Measurements from ENCODE around the gene SOD2.

The SOD2 gene

GRCh38 chr6:159654483-159655098 lies 38.5 kb downstream of the SOD2 start:
- no peak overlapping the region for H3K9ac ChIP-seq (ENCODE audit: insufficient read length, low read depth)
- H3K36me3 ChIP-seq (ENCODE audit: insufficient read depth, insufficient read length, low read length) = no peaks in the 10 kb centered on the region
- no peaks in the 10 kb centered on the region for H3K9me3 ChIP-seq (ENCODE audit: insufficient read depth, low read length)
- peak; percentile 40 for DNase-seq (ENCODE audit: low read depth, low spot score)
- TF ChIP-seq ZNF274 (IDR thresholded peaks at IDR 0.05; ENCODE audit: low read depth, low read length) = no peak
- no peak for TF ChIP-seq YY1 (IDR thresholded peaks at IDR 0.05; ENCODE audit: insufficient read depth, insufficient read length)
- H3K4me3 ChIP-seq (ENCODE audit: insufficient read length, low read depth) = no peak overlapping the region
- H3K27me3 ChIP-seq (ENCODE audit: insufficient read depth, insufficient read length) = no peaks in the 10 kb centered on the region
- H3K4me1 ChIP-seq (ENCODE audit: insufficient read depth, insufficient read length) = peaks cover 4% of the 10 kb centered on the region

- Histone ChIP-seq H3K4me3 (ENCODE audit: insufficient read length, low read depth) (no peak overlapping the region), H3K9ac (ENCODE audit: insufficient read length, low read depth) (no peak overlapping the region), H3K36me3 (ENCODE audit: insufficient read depth, insufficient read length, low read length) (no peaks in the 10 kb centered on the region), H3K27me3 (ENCODE audit: insufficient read depth, insufficient read length) (no peaks in the 10 kb centered on the region), H3K4me1 (ENCODE audit: insufficient read depth, insufficient read length) (peaks cover 4% of the 10 kb centered on the region), H3K9me3 (ENCODE audit: insufficient read depth, low read length) (no peaks in the 10 kb centered on the region)
- DNase-seq (ENCODE audit: low read depth, low spot score) = no peak
- TF ChIP-seq ZNF274 (IDR thresholded peaks at IDR 0.05; ENCODE audit: low read depth, low read length) = no peak
- TF ChIP-seq YY1 (IDR thresholded peaks at IDR 0.05; ENCODE audit: insufficient read depth, insufficient read length) = no peak
- TF ChIP-seq SUZ12 (IDR thresholded peaks at IDR 0.05; ENCODE audit: extremely low read depth, insufficient read depth, insufficient read length) = no peak
These were observed 42.7 kb downstream of the SOD2 start for GRCh38 chr6:159650314-159650713.

GRCh38 chr6:159649441-159649840 lies 43.6 kb downstream of the SOD2 start:
- no peak overlapping the region for H3K9ac ChIP-seq (ENCODE audit: insufficient read length, low read depth)
- no peaks in the 10 kb centered on the region for H3K4me1 ChIP-seq (ENCODE audit: insufficient read depth, insufficient read length)
- H3K4me3 ChIP-seq (ENCODE audit: insufficient read length, low read depth) = no peak overlapping the region
- H3K9me3 ChIP-seq (ENCODE audit: insufficient read depth, low read length) = no peaks in the 10 kb centered on the region
- H3K27me3 ChIP-seq (ENCODE audit: insufficient read depth, insufficient read length) = no peaks in the 10 kb centered on the region
- no peak for DNase-seq (ENCODE audit: low read depth, low spot score)
- no peaks in the 10 kb centered on the region for H3K36me3 ChIP-seq (ENCODE audit: insufficient read depth, insufficient read length, low read length)
- TF ChIP-seq SUZ12 (IDR thresholded peaks at IDR 0.05; ENCODE audit: extremely low read depth, insufficient read depth, insufficient read length) (no peak), ZNF274 (IDR thresholded peaks at IDR 0.05; ENCODE audit: low read depth, low read length) (no peak), YY1 (IDR thresholded peaks at IDR 0.05; ENCODE audit: insufficient read depth, insufficient read length) (no peak)

- H3K9me3 ChIP-seq (ENCODE audit: insufficient read depth, low read length) = no peaks in the 10 kb centered on the region
- H3K4me3 ChIP-seq (ENCODE audit: insufficient read length, low read depth) = no peak overlapping the region
- H3K36me3 ChIP-seq (ENCODE audit: insufficient read depth, insufficient read length, low read length) = no peaks in the 10 kb centered on the region
- H3K27me3 ChIP-seq (ENCODE audit: insufficient read depth, insufficient read length) = no peaks in the 10 kb centered on the region
- no peaks in the 10 kb centered on the region for H3K4me1 ChIP-seq (ENCODE audit: insufficient read depth, insufficient read length)
- TF ChIP-seq ZNF274 (IDR thresholded peaks at IDR 0.05; ENCODE audit: low read depth, low read length) = no peak
- TF ChIP-seq YY1 (IDR thresholded peaks at IDR 0.05; ENCODE audit: insufficient read depth, insufficient read length) = no peak
- TF ChIP-seq SUZ12 (IDR thresholded peaks at IDR 0.05; ENCODE audit: extremely low read depth, insufficient read depth, insufficient read length) = no peak
- DNase-seq (ENCODE audit: low read depth, low spot score) = no peak
- no peak overlapping the region for H3K9ac ChIP-seq (ENCODE audit: insufficient read length, low read depth)
These were observed 46.3 kb downstream of the SOD2 start for GRCh38 chr6:159646733-159647132.

- no peak for DNase-seq (ENCODE audit: low read depth, low spot score)
- H3K36me3 ChIP-seq (ENCODE audit: insufficient read depth, insufficient read length, low read length) = no peaks in the 10 kb centered on the region
- H3K9me3 ChIP-seq (ENCODE audit: insufficient read depth, low read length) = 0 out of 2 replicates have a peak, but pooled peaks cover 4% of the 10 kb centered on the region
- no peak overlapping the region for H3K4me3 ChIP-seq (ENCODE audit: insufficient read length, low read depth)
- TF ChIP-seq ZNF274 (IDR thresholded peaks at IDR 0.05; ENCODE audit: low read depth, low read length) (no peak), SUZ12 (IDR thresholded peaks at IDR 0.05; ENCODE audit: extremely low read depth, insufficient read depth, insufficient read length) (no peak), YY1 (IDR thresholded peaks at IDR 0.05; ENCODE audit: insufficient read depth, insufficient read length) (no peak)
- no peak overlapping the region for H3K9ac ChIP-seq (ENCODE audit: insufficient read length, low read depth)
- no peaks in the 10 kb centered on the region for H3K4me1 ChIP-seq (ENCODE audit: insufficient read depth, insufficient read length)
- no peaks in the 10 kb centered on the region for H3K27me3 ChIP-seq (ENCODE audit: insufficient read depth, insufficient read length)
These were observed 46.9 kb downstream of the SOD2 start for GRCh38 chr6:159646116-159646515.

- Histone ChIP-seq H3K36me3 (ENCODE audit: insufficient read depth, insufficient read length, low read length) (no peaks in the 10 kb centered on the region), H3K9ac (ENCODE audit: insufficient read length, low read depth) (no peak overlapping the region), H3K9me3 (ENCODE audit: insufficient read depth, low read length) (0 out of 2 replicates have a peak, but pooled peaks cover 9% of the 10 kb centered on the region), H3K4me3 (ENCODE audit: insufficient read length, low read depth) (no peak overlapping the region), H3K27me3 (ENCODE audit: insufficient read depth, insufficient read length) (no peaks in the 10 kb centered on the region), H3K4me1 (ENCODE audit: insufficient read depth, insufficient read length) (no peaks in the 10 kb centered on the region)
- no peak for TF ChIP-seq ZNF274 (IDR thresholded peaks at IDR 0.05; ENCODE audit: low read depth, low read length)
- TF ChIP-seq SUZ12 (IDR thresholded peaks at IDR 0.05; ENCODE audit: extremely low read depth, insufficient read depth, insufficient read length) = no peak
- no peak for TF ChIP-seq YY1 (IDR thresholded peaks at IDR 0.05; ENCODE audit: insufficient read depth, insufficient read length)
- DNase-seq (ENCODE audit: low read depth, low spot score) = no peak
These were observed 47.4 kb downstream of the SOD2 start for GRCh38 chr6:159645640-159646039.

Data from NT2/D1 (cell line).